PC-3 (cell line): Measurements from ENCODE around the gene TMEM108. TPM values are rescaled to one million over a fixed set of nuclear protein-coding genes. Genes with fewer than 3 reads are reported as not detected.

Experiments used
- ATAC-seq: fragments of 200-7000 bp; cut with Tn5 transposase; 2 replicates; pipeline ENCODE4 v1.9.1; 2020; ENCODE audit warnings: mild to moderate bottlenecking, moderate library complexity
- BruUV-seq: library from RNA; stranded (reverse); fragments of 400-500 nt; replicated peaks from 2 replicates; lab custom pipeline; 2021; lab: Mats Ljungman, UMichigan
- CTCF ChIA-PET: fragments of 300-600 bp; sonication (Branson Sonifier 250); formaldehyde crosslinking; loops from one replicate; lab custom pipeline; 2022; ENCODE audit warnings: antibody characterized with exemption; lab: Charles Lee
- POLR2A ChIA-PET: fragments of 300-600 bp; sonication (Branson Sonifier 250); formaldehyde crosslinking; loops from one replicate; lab custom pipeline; 2022; ENCODE audit warnings: antibody characterized with exemption; ENCODE audit not compliant: unreplicated experiment; lab: Charles Lee
- DNase-seq: peaks from one replicate; pipeline ENCODE4 v3.0.0-alpha.2; 2015
- H2AFZ ChIP-seq: fragments of 300-600 bp; sonication (generic); 2 replicates; pipeline ENCODE4 v1.6.0; 2016; ENCODE audit warnings: antibody characterized with exemption, low read length
- H3F3A ChIP-seq: fragments of 300-600 bp; sonication (generic); one replicate; pipeline ENCODE4 v1.6.0; 2017; ENCODE audit warnings: antibody characterized with exemption, low read length, control low read depth, mild to moderate bottlenecking; ENCODE audit not compliant: unreplicated experiment
- H3K27ac ChIP-seq: fragments of 300-600 bp; sonication (generic); 2 replicates; pipeline ENCODE4 v1.5.1; 2016; ENCODE audit warnings: mild to moderate bottlenecking, low read length
- H3K27me3 ChIP-seq: fragments of 300-600 bp; sonication (generic); 2 replicates; pipeline ENCODE4 v1.6.1; 2016; ENCODE audit warnings: low read length, mixed read lengths
- H3K36me3 ChIP-seq: fragments of 300-600 bp; sonication (generic); 2 replicates; pipeline ENCODE4 v1.6.1; 2016; ENCODE audit warnings: low read depth, mixed run types, low read length, mixed read lengths
- H3K4me1 ChIP-seq: fragments of 300-600 bp; sonication (generic); 2 replicates; pipeline ENCODE4 v1.5.1; 2016; ENCODE audit warnings: low read length; ENCODE audit not compliant: insufficient read depth
- H3K4me2 ChIP-seq: fragments of 300-600 bp; sonication (generic); 2 replicates; pipeline ENCODE4 v1.6.0; 2016; ENCODE audit warnings: low read length
- H3K4me3 ChIP-seq: fragments of 300-600 bp; sonication (generic); 2 replicates; pipeline ENCODE4 v1.5.1; 2016; ENCODE audit warnings: mild to moderate bottlenecking, low read length, mixed read lengths
- H3K79me2 ChIP-seq: fragments of 300-600 bp; sonication (generic); 2 replicates; pipeline ENCODE4 v1.6.1; 2017; ENCODE audit warnings: low read length, mixed read lengths
- H3K9ac ChIP-seq: fragments of 300-600 bp; sonication (generic); 2 replicates; pipeline ENCODE4 v1.6.0; 2016; ENCODE audit warnings: mild to moderate bottlenecking, low read length
- H3K9me2 ChIP-seq: fragments of 300-600 bp; sonication (generic); replicated peaks from 2 replicates; pipeline ENCODE4 v1.6.1; 2016; ENCODE audit warnings: mixed run types, low read length, mixed read lengths
- H3K9me3 ChIP-seq: fragments of 300-600 bp; sonication (generic); 2 replicates; pipeline ENCODE4 v1.6.1; 2016; ENCODE audit warnings: low read length, mixed read lengths
- H4K20me1 ChIP-seq: fragments of 300-600 bp; sonication (generic); 2 replicates; pipeline ENCODE4 v1.6.1; 2016; ENCODE audit warnings: low read length, mixed read lengths
- EZH2 ChIP-seq: fragments of 300-600 bp; sonication (generic); IDR thresholded peaks from one replicate; pipeline ENCODE4 v1.6.1; 2017; ENCODE audit warnings: antibody characterized with exemption, mild to moderate bottlenecking, low read length; ENCODE audit not compliant: unreplicated experiment
- EZH2phosphoT487 ChIP-seq: fragments of 300-600 bp; sonication (generic); IDR thresholded peaks from 2 replicates; pipeline ENCODE4 v1.6.1; 2018; ENCODE audit warnings: mild to moderate bottlenecking, antibody characterized with exemption, low read length, borderline replicate concordance
- intact Hi-C: fragments of 100-400 bp; cut with micrococcal nuclease; formaldehyde crosslinking; loops from 2 replicates; pipeline ENCODE4 v1.9.0; 2023
- total RNA-seq: library from RNA; depleted of rRNA; stranded (reverse); fragments of >200 nt; gene quantifications from 2 replicates; pipeline ENCODE4 v1.2.3, GENCODE V29; 2014
- TF ChIP-seq, protein P1 (sequence below): fragments of 300-600 bp; sonication (generic); conservative IDR thresholded peaks from 2 replicates; pipeline ENCODE4 v1.5.1; 2017; ENCODE audit warnings: antibody characterized with exemption, low read depth, mild to moderate bottlenecking, low read length

Gene TMEM108
- total RNA-seq, 1 experiment from 2014 or later: not detected

DNA sequence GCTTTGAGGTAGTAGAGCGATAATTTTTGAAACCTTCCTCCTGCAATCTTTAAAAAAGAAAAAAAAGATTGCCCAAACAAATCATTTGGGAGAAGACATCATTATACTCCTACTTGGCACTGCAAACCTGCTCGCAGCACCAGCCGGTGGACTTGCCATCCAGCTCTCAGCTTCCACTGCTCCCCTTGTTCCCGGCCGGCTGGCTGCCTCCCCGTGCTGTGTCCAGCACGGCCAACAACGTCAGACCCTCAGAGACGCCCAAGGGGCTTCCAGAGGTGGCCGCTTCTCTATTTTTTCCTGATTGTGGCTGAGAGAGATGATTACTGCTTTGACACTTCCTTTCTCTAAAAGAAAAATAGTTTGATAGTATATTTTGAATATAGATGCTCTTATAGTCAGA lies 358.7 kb downstream of the TMEM108 start:
- H3K4me1 ChIP-seq: no peaks in the 10 kb centered on the region
- ATAC-seq: no peak
- no peaks in the 10 kb centered on the region for H3K9me3 ChIP-seq
- H3K79me2 ChIP-seq: no peaks in the 10 kb centered on the region
- BruUV-seq: no TSS peak
- H3K4me2 ChIP-seq: no peak overlapping the region
- no peaks in the 10 kb centered on the region for H3F3A ChIP-seq
- TF ChIP-seq EZH2 (no peak), EZH2phosphoT487 (no peak)
- TF ChIP-seq, protein P1, sequence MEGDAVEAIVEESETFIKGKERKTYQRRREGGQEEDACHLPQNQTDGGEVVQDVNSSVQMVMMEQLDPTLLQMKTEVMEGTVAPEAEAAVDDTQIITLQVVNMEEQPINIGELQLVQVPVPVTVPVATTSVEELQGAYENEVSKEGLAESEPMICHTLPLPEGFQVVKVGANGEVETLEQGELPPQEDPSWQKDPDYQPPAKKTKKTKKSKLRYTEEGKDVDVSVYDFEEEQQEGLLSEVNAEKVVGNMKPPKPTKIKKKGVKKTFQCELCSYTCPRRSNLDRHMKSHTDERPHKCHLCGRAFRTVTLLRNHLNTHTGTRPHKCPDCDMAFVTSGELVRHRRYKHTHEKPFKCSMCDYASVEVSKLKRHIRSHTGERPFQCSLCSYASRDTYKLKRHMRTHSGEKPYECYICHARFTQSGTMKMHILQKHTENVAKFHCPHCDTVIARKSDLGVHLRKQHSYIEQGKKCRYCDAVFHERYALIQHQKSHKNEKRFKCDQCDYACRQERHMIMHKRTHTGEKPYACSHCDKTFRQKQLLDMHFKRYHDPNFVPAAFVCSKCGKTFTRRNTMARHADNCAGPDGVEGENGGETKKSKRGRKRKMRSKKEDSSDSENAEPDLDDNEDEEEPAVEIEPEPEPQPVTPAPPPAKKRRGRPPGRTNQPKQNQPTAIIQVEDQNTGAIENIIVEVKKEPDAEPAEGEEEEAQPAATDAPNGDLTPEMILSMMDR: no peak
- DNase-seq: no peak
- no peak overlapping the region for H3K9ac ChIP-seq
- H3K27ac ChIP-seq: no peak overlapping the region
- ChIA-PET POLR2A (no interaction called here), CTCF (no interaction called here)
- H3K4me3 ChIP-seq: no peak overlapping the region
- H4K20me1 ChIP-seq: no peaks in the 10 kb centered on the region
- H3K36me3 ChIP-seq: no peaks in the 10 kb centered on the region
- intact Hi-C loops: no loop called here
- peaks cover 17% of the 10 kb centered on the region for H3K27me3 ChIP-seq
- no peaks in the 10 kb centered on the region for H3K9me2 ChIP-seq
- H2AFZ ChIP-seq: no peak overlapping the region

DNA sequence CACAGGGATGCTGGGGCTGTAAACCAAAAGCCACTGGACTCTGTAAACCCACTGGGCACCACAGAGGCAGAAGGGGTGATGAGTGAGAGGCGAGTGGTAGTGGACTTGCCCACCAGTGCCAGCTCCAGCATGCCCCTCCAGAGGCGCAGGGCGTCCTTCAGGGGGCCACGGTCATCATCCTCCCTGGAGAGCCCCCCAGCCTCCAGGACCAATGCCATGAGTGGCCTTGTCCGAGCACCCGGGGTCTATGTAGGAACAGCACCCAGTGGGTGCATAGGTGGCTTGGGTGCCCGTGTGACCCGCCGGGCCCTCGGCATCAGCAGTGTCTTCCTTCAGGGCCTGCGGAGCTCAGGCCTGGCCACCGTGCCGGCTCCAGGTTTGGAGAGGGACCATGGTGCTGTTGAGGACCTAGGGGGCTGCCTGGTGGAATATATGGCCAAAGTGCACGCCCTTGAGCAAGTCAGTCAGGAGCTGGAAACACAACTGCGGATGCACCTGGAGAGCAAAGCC lies 361.9 kb downstream of the TMEM108 start, which contains the start of gene BFSP2:
Gene BFSP2, plus strand, starts transcription at position 51 of the 510 bp plus-strand sequence. Its CDS starts 28 bp downstream, at position 79.
- CTCF ChIA-PET: no interaction called here

More for the DNA sequence above, 361.9 kb downstream of the TMEM108 start, which contains the start of gene BFSP2:
- no peak within 1 kb of the TSS for H2AFZ ChIP-seq
- no peak for DNase-seq
- H3K4me1 ChIP-seq: no peaks in the 10 kb centered on the region
- no peaks in the 10 kb centered on the region for H4K20me1 ChIP-seq
- H3K4me2 ChIP-seq: no peak within 1 kb of the TSS
- POLR2A ChIA-PET: no interaction called here
- H3F3A ChIP-seq: no peaks in the 10 kb centered on the region
- no peak within 1 kb of the TSS for H3K27ac ChIP-seq
- no TSS peak for BruUV-seq
- H3K79me2 ChIP-seq: no peaks in the 10 kb centered on the region
- no peaks in the 10 kb centered on the region for H3K9me2 ChIP-seq
- intact Hi-C loops: no loop called here
- TF ChIP-seq EZH2phosphoT487 (no peak), EZH2 (no peak)
- TF ChIP-seq, protein P1: no peak
- H3K36me3 ChIP-seq: no peaks in the 10 kb centered on the region
- no peak within 1 kb of the TSS for H3K4me3 ChIP-seq
- no peak within 1 kb of the TSS for H3K9ac ChIP-seq
- ATAC-seq: no peak
- H3K9me3 ChIP-seq: no peaks in the 10 kb centered on the region
- H3K27me3 ChIP-seq: peaks cover 18% of the 10 kb centered on the region
